Ascending aorta (tissue), 2 donors: ENCODE data around the gene MED27. TPM values are rescaled to one million over a fixed set of nuclear protein-coding genes. Genes with fewer than 3 reads are reported as not detected.

ENCODE experiments used
- DNase-seq, 2 donors: peaks; one replicate each; pipeline ENCODE4 v3.0.0-alpha.2; 2019; ENCODE audit warnings: low spot score in 2 of 2
- H3K27ac ChIP-seq, 2 donors: fragments of 200-600 bp; sonication (generic); one replicate each; pipeline ENCODE4 v1.5.1; 2016 to 2017; ENCODE audit warnings: mild to moderate bottlenecking in 1 of 2
- H3K27me3 ChIP-seq: fragments of 200-600 bp; sonication (generic); one replicate; pipeline ENCODE4 v1.5.1; 2017
- H3K36me3 ChIP-seq, 2 donors: fragments of 200-600 bp; sonication (generic); one replicate each; pipeline ENCODE4 v1.5.1; 2016
- H3K4me1 ChIP-seq, 2 donors: fragments of 200-600 bp; sonication (generic); one replicate each; pipeline ENCODE4 v1.5.1; 2016 to 2017; ENCODE audit warnings: mild to moderate bottlenecking in 1 of 2
- H3K4me3 ChIP-seq, 2 donors: fragments of 200-600 bp; sonication (generic); one replicate each; pipeline ENCODE4 v1.5.1; 2016 to 2017; ENCODE audit warnings: mild to moderate bottlenecking in 1 of 2
- H3K9me3 ChIP-seq, 2 donors: fragments of 200-600 bp; sonication (generic); one replicate each; pipeline ENCODE4 v1.5.1; 2016
- CTCF ChIP-seq, 3 experiments: fragments of 200-600 bp in 2 of 3; fragments of 450-650 bp in 1 of 3; sonication (generic) in 2 of 3; IDR thresholded peaks; one replicate each; pipeline ENCODE4 v1.5.1; 2016 to 2019; ENCODE audit warnings: antibody characterized with exemption in 3 of 3, mild to moderate bottlenecking in 1 of 3, moderate library complexity in 1 of 3
- intact Hi-C: fragments of 100-400 bp; cut with DNase I; formaldehyde crosslinking; loops from one replicate; pipeline ENCODE4 v1.15.1; 2023
- total RNA-seq: library from RNA; depleted of rRNA; stranded (reverse); fragments of >200 nt; gene quantifications from one replicate; pipeline ENCODE4 v1.1.0, GENCODE V29; 2016

The MED27 gene
- total RNA-seq, 1 donor from 2014 or later, result 19.4 TPM

GRCh38 chr9:132108728-132109127, 29.1 kb upstream of the MED27 start:
- H3K36me3 ChIP-seq, result no peaks in the 10 kb centered on the region
- intact Hi-C loops, result no loop called here
- no peaks in the 10 kb centered on the region for H3K27me3 ChIP-seq
- H3K4me3 ChIP-seq, result no peak overlapping the region
- no peak for TF ChIP-seq CTCF (IDR thresholded peaks at IDR 0.05)
- H3K27ac ChIP-seq, result no peak overlapping the region
- DNase-seq, result no peak
- H3K4me1 ChIP-seq, result no peaks in the 10 kb centered on the region
- H3K9me3 ChIP-seq, result no peaks in the 10 kb centered on the region

GRCh38 chr9:132099741-132100407, 20.2 kb upstream of the MED27 start:
- no peak for TF ChIP-seq CTCF (IDR thresholded peaks at IDR 0.05)
- Histone ChIP-seq H3K27ac (no peak overlapping the region), H3K27me3 (no peaks in the 10 kb centered on the region), H3K4me1 (no peaks in the 10 kb centered on the region), H3K36me3 (no peaks in the 10 kb centered on the region), H3K9me3 (no peaks in the 10 kb centered on the region), H3K4me3 (no peak overlapping the region)
- intact Hi-C loops, result no loop called here
- no peak for DNase-seq

- DNase-seq, result no peak
- no peak for TF ChIP-seq CTCF (IDR thresholded peaks at IDR 0.05)
- Histone ChIP-seq H3K9me3 (no peaks in the 10 kb centered on the region), H3K27ac (no peak overlapping the region), H3K36me3 (no peaks in the 10 kb centered on the region), H3K4me3 (no peak overlapping the region), H3K27me3 (no peaks in the 10 kb centered on the region), H3K4me1 (no peaks in the 10 kb centered on the region)
- intact Hi-C loops, result no loop called here
Observed at GRCh38 chr9:132099167-132099566, 19.5 kb upstream of the MED27 start.

- TF ChIP-seq CTCF (IDR thresholded peaks at IDR 0.05), result no peak
- no peaks in the 10 kb centered on the region for H3K27me3 ChIP-seq
- no peaks in the 10 kb centered on the region for H3K4me1 ChIP-seq
- H3K9me3 ChIP-seq, result no peaks in the 10 kb centered on the region
- no peak overlapping the region for H3K4me3 ChIP-seq
- H3K36me3 ChIP-seq, result no peaks in the 10 kb centered on the region
- DNase-seq, result no peak
- H3K27ac ChIP-seq, result no peak overlapping the region
- intact Hi-C loops, result no loop called here
Observed at GRCh38 chr9:132094314-132094791, 14.7 kb upstream of the MED27 start.

- intact Hi-C loops, result no loop called here
- no peaks in the 10 kb centered on the region for H3K9me3 ChIP-seq
- DNase-seq, result no peak
Observed at GRCh38 chr9:132090771-132091170, 11.1 kb upstream of the MED27 start.

More at GRCh38 chr9:132090771-132091170, 11.1 kb upstream of the MED27 start:
- Histone ChIP-seq H3K4me3 (no peak overlapping the region), H3K27ac (no peak overlapping the region), H3K36me3 (no peaks in the 10 kb centered on the region), H3K4me1 (no peaks in the 10 kb centered on the region), H3K27me3 (no peaks in the 10 kb centered on the region)
- no peak for TF ChIP-seq CTCF (IDR thresholded peaks at IDR 0.05)
